Measurements from ENCODE around the gene EDAR. TPM values are rescaled to one million over a fixed set of nuclear protein-coding genes. Genes with fewer than 3 reads are reported as not detected.

Gene EDAR
- total and polyA plus RNA-seq, 2 of the 8 experiments (the other 6 are each of a cell fraction or from before 2014, with no cell fraction given), result not detected

DNA sequence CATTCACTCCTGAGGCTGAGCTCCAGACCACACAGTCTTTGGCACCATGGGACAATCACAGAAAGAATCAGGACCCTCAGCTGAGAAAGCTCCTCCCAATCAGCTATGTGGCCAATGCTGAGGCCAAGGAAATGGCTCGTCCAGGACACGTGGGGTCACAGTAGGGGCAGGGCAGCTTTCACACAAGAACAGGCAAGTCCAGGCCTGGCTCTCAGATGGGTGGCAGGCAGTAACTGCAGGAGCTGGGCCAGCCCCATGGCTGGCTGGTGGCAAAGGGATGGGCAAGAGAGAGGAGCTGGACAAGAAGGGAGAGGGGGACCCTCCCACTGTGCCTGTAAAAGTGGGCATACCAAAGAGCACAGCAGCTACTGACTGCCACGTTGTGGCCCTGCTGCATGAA is 12.2 kb upstream of the EDAR start:
- Histone ChIP-seq H3K27me3 (replicated peaks in 1 of 4; ENCODE audit: control insufficient read depth in 3 of 4, extremely low read depth in 1 of 4, insufficient read depth in 3 of 4, low read length in 3 of 4) (no peaks in the 10 kb centered on the region), H3K4me3 (ENCODE audit: extremely low read depth in 1 of 4, insufficient read depth in 2 of 4, low read depth in 3 of 4, low read length in 4 of 4) (no peak overlapping the region), H3K79me2 (ENCODE audit: control insufficient read depth in 1 of 2, insufficient read depth in 2 of 2, low read length in 2 of 2) (no peaks in the 10 kb centered on the region), H4K91ac (replicated peaks; ENCODE audit: insufficient read length, low read length) (no peak overlapping the region), H3K79me1 (ENCODE audit: low read depth, low read length) (no peaks in the 10 kb centered on the region), H2BK12ac (ENCODE audit: low read depth, low read length) (no peak overlapping the region), H2AFZ (ENCODE audit: low read length) (peak overlapping the region; percentile 34; the same call in 1 of the 2 replicates), H3K9me3 (ENCODE audit: insufficient read depth in 2 of 2, low read depth in 1 of 2, low read length in 1 of 2) (no peaks in the 10 kb centered on the region), H3K23me2 (ENCODE audit: low read depth, low read length) (no peaks in the 10 kb centered on the region), H3K4ac (replicated peaks; ENCODE audit: insufficient read length, low read depth, low read length) (no peak overlapping the region), H2BK20ac (ENCODE audit: low read length) (no peak overlapping the region), H3K27ac (ENCODE audit: low read depth, low read length) (no peak overlapping the region), H4K8ac (ENCODE audit: extremely low read depth, insufficient read depth, low read length) (no peak overlapping the region), H2BK120ac (replicated peaks; ENCODE audit: low read depth, low read length) (no peak overlapping the region), H2BK15ac (ENCODE audit: low read length) (0 out of 2 replicates have a peak overlapping the region, but pooled peaks have one; percentile 18), H4K20me1 (replicated peaks in 1 of 2; ENCODE audit: control insufficient read depth in 1 of 2, insufficient read depth in 2 of 2, low read length in 2 of 2) (no peaks in the 10 kb centered on the region), H3K56ac (replicated peaks; ENCODE audit: insufficient read length, low read depth, low read length) (no peak overlapping the region), H3K18ac (ENCODE audit: extremely low read depth, low read length) (no peak overlapping the region), H3K4me2 (ENCODE audit: insufficient read depth in 1 of 2, low read depth in 2 of 2, low read length in 2 of 2) (no peak overlapping the region), H3K14ac (ENCODE audit: insufficient read length) (no peak overlapping the region), H2AK5ac (ENCODE audit: low read depth, low read length) (no peak overlapping the region), H3K23ac (ENCODE audit: insufficient read length) (no peak overlapping the region), H3K4me1 (replicated peaks in 1 of 4; ENCODE audit: control insufficient read depth in 3 of 4, insufficient read depth in 4 of 4, low read length in 3 of 4) (no peaks in the 10 kb centered on the region), H4K5ac (ENCODE audit: insufficient read length, low read depth, low read length) (no peak overlapping the region), H3K36me3 (ENCODE audit: control insufficient read depth in 2 of 4, insufficient read depth in 4 of 4, low read length in 3 of 4) (no peaks in the 10 kb centered on the region; a peak in 1 of 8 replicates), H2BK5ac (ENCODE audit: low read depth, low read length) (no peak overlapping the region), H3K9ac (replicated peaks in 1 of 4; ENCODE audit: extremely low read depth in 1 of 4, low read depth in 3 of 4, low read length in 3 of 4) (no peak overlapping the region)
- ChIA-PET POLR2A (ENCODE audit: partially characterized antibody) (no interaction called here), CTCF (ENCODE audit: partially characterized antibody) (interaction anchor here (0.6 to 3.8 kb wide), 36 partner anchors 9 to 154 kb away, joined by 3 to 24 read pairs (median 4); partner anchors contain the start of gene EDAR)
- no peak for FAIRE-seq
- TF ChIP-seq SP2 (IDR thresholded peaks at IDR 0.05; ENCODE audit: low read length) (no peak), GABPA (IDR thresholded peaks at IDR 0.05; ENCODE audit: borderline replicate concordance, insufficient read depth, low read length) (no peak), ATF2 (IDR thresholded peaks at IDR 0.05; ENCODE audit: low read length) (no peak), SP4 (IDR thresholded peaks at IDR 0.05; ENCODE audit: low read length) (no peak), ZNF274 (IDR thresholded peaks at IDR 0.05; ENCODE audit: borderline replicate concordance, extremely low read depth, low read length) (no peak), PHF8 (conservative IDR thresholded peaks at IDR 0.05; ENCODE audit: low read depth, low read length) (no peak)
- 88% methylated on average over 3 of the region's 3 CpGs; no CpG with 5 or more reads in 1 of the 2 experiments for WGBS, 2 experiments (ENCODE audit: extremely low coverage in 1 of 2, insufficient coverage in 1 of 2, insufficient read length in 1 of 2, insufficient replicate concordance in 2 of 2, low coverage in 1 of 2, low lambda C conversion rate in 2 of 2, missing lambda C conversion rate in 1 of 2)
- no peak for DNase-seq (ENCODE audit: low read depth in 1 of 2, low spot score in 2 of 2)

Data from H1 (cell line).